HepG2 (cell line): ENCODE measurements around the gene MNT. TPM values are rescaled to one million over a fixed set of nuclear protein-coding genes. Genes with fewer than 3 reads are reported as not detected.
A peak's percentile ranks its signal among the peaks of the same experiment; 100 is the strongest.

ENCODE experiments used
- NR2F2 ChIP-seq: IDR thresholded peaks from 2 replicates; pipeline ENCODE4 v1.6.1; 2012; ENCODE audit warnings: low read depth, inconsistent platforms, borderline replicate concordance
- NR2F6 ChIP-seq, 2 experiments: IDR thresholded peaks; 2 replicates each; pipeline ENCODE4 v1.6.1; 2016; ENCODE audit warnings: antibody characterized with exemption in 1 of 2, mild to moderate bottlenecking in 1 of 2
- RAD21 ChIP-seq: fragments of 450-650 bp; formaldehyde crosslinking; IDR thresholded peaks from 2 replicates; pipeline ENCODE4 v1.5.0; 2020; ENCODE audit warnings: mild to moderate bottlenecking
- RBFOX2 ChIP-seq: fragments of 200-400 bp; formaldehyde crosslinking; IDR thresholded peaks from 2 replicates; pipeline ENCODE4 v1.6.1; 2017; ENCODE audit warnings: low read depth, mild to moderate bottlenecking, low read length
- RBM39 ChIP-seq: fragments of 200-400 bp; formaldehyde crosslinking; IDR thresholded peaks from one replicate; pipeline ENCODE4 v1.6.1; 2018; ENCODE audit warnings: antibody characterized with exemption, mild to moderate bottlenecking, low read depth, low read length; ENCODE audit not compliant: poor library complexity, severe bottlenecking
- SATB2 ChIP-seq: sonication (generic); formaldehyde crosslinking; IDR thresholded peaks from 2 replicates; pipeline ENCODE4 v1.5.0; 2020; ENCODE audit warnings: missing genetic modification reagents
- SIX4 ChIP-seq: sonication (generic); formaldehyde crosslinking; IDR thresholded peaks from 2 replicates; pipeline ENCODE4 v1.4.0; 2020; ENCODE audit warnings: missing genetic modification reagents
- SKI ChIP-seq: fragments of 450-650 bp; IDR thresholded peaks from one replicate; pipeline ENCODE4 v1.6.1; 2018; ENCODE audit warnings: mild to moderate bottlenecking; ENCODE audit not compliant: partially characterized antibody
- ZC3H4 ChIP-seq: sonication (generic); formaldehyde crosslinking; IDR thresholded peaks from 2 replicates; pipeline ENCODE4 v1.4.0; 2020; ENCODE audit warnings: missing genetic modification reagents, borderline replicate concordance
- ZFP90 ChIP-seq: sonication (generic); formaldehyde crosslinking; IDR thresholded peaks from 2 replicates; pipeline ENCODE4 v1.8.0; 2022; ENCODE audit warnings: missing genetic modification reagents, mild to moderate bottlenecking, inconsistent platforms, borderline replicate concordance
- ZMYM2 ChIP-seq: sonication (generic); formaldehyde crosslinking; IDR thresholded peaks from 2 replicates; pipeline ENCODE4 v1.8.0; 2022; ENCODE audit warnings: mild to moderate bottlenecking, missing genetic modification reagents
- ZNF329 ChIP-seq: sonication (generic); formaldehyde crosslinking; IDR thresholded peaks from 2 replicates; pipeline ENCODE4 v1.9.0; 2021; ENCODE audit warnings: low read depth, mild to moderate bottlenecking, missing genetic modification reagents
- ZNF331 ChIP-seq: sonication (generic); formaldehyde crosslinking; IDR thresholded peaks from 2 replicates; pipeline ENCODE4 v1.4.0; 2020; ENCODE audit warnings: missing genetic modification reagents
- ZNF569 ChIP-seq: sonication (generic); formaldehyde crosslinking; IDR thresholded peaks from 2 replicates; pipeline ENCODE4 v1.5.0; 2020; ENCODE audit warnings: mild to moderate bottlenecking, missing genetic modification reagents, moderate library complexity, borderline replicate concordance
- ZNF83 ChIP-seq: sonication (generic); formaldehyde crosslinking; IDR thresholded peaks from 2 replicates; pipeline ENCODE4 v1.4.0; 2020; ENCODE audit warnings: missing genetic modification reagents, mild to moderate bottlenecking, borderline replicate concordance
- polyA plus RNA-seq, 8 experiments: library from polyadenylated mRNA; depleted of rRNA in 3 of 8; stranded (reverse) in 7 of 8; unstranded in 1 of 8; fragments of >200 nt; fragmentation: Illumina TruSeq in 4 of 8; extraction: Trizol in 4 of 8; gene quantifications; 2 replicates each; pipeline versions ENCODE4 v1.2.1 to v1.2.3, GENCODE V29; 2011 to 2016; ENCODE audit warnings: low read depth in 4 of 8, missing spikeins in 1 of 8, mixed read lengths in 1 of 8; ENCODE audit not compliant: insufficient read depth in 1 of 8
- total RNA-seq, 5 experiments: library from RNA; depleted of rRNA; stranded (reverse); fragments of >200 nt; fragmentation: Illumina TruSeq; extraction: Trizol; gene quantifications; 2 replicates each; pipeline ENCODE4 v1.2.3, GENCODE V29; 2016; ENCODE audit warnings: low read depth in 1 of 5
- TF ChIP-seq, protein P1 (sequence below): sonication (generic); formaldehyde crosslinking; IDR thresholded peaks from 2 replicates; pipeline ENCODE4 v1.4.0; 2020; ENCODE audit warnings: low read depth, mild to moderate bottlenecking, missing genetic modification reagents
- TF ChIP-seq, protein P2 (sequence below): IDR thresholded peaks from 2 replicates; pipeline ENCODE4 v1.6.1; 2012; ENCODE audit warnings: low read length, improper control_type of control experiment
- TF ChIP-seq, protein P3 (sequence below): sonication (generic); formaldehyde crosslinking; IDR thresholded peaks from 2 replicates; pipeline ENCODE4 v1.4.0; 2020; ENCODE audit warnings: mild to moderate bottlenecking, missing genetic modification reagents, borderline replicate concordance
- TF ChIP-seq, protein P4 (sequence below): sonication (generic); formaldehyde crosslinking; IDR thresholded peaks from 2 replicates; pipeline ENCODE4 v1.5.0; 2020; ENCODE audit warnings: missing genetic modification reagents
- TF ChIP-seq, protein P5 (sequence below): sonication (generic); formaldehyde crosslinking; IDR thresholded peaks from 2 replicates; pipeline ENCODE4 v1.8.0; 2022; ENCODE audit warnings: mild to moderate bottlenecking, missing genetic modification reagents, moderate library complexity

Gene MNT
- total and polyA plus RNA-seq, 2 of the 13 experiments (the other 11 are each of a cell fraction or from before 2014, with no cell fraction given): 2.1 to 3.5 TPM

DNA sequence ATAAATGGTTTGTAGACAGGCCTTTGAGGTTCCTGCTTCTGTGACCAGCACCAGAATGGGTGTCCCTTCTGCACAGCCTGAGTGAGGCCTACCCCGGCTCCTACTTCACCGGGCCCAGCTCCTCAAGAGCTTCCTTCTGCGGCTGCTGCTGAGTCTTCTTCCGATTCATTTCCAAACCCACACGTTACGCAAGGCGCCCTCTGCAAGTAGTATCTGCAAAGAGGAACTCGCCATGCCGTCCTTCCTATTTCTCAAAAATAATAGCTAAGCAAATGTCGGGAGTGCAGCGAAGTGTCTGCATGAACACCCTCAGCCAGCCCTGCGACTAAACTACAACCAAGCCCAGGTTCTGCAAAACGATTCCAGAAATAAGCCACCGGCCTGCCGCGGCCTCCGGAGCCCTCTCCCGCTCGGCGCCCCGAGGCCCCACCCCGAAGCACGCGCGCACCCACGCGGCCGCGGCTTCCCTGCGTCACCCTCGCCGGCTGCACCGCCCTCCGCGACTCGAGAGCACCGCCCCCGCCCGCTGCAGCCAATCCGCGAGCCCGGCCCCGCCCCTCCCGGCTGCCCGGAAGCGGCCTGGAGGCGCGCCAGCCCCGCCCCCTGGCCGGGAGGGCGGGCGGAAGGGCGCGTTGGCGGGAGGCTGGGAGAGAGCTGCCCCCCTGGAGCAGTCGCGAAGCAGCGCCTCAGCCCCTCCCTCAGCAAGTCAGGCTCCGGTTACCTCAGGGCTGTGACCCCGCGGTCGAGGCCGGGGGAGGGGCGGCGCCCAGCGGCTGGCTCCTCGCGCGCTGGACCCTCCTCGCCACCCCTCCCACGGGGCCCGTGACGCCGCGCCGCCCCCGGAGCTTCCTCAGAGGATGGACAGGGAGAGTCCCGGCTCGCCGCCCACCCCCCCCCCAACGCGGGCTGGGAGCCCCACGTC lies 8.3 kb downstream of the MNT start (continued):
- TF ChIP-seq ZFP90 (CRISPR knock-in tag) (no peak), NR2F6 (IDR thresholded peaks at IDR 0.05) (no peak), NR2F6 (CRISPR knock-in tag; IDR thresholded peaks at IDR 0.05) (peak; percentile 58; the same call in 1 of the 2 replicates), ZC3H4 (CRISPR knock-in tag) (no peak), SKI (peak; percentile 32), ZNF569 (CRISPR knock-in tag) (no peak), ZNF331 (CRISPR knock-in tag) (no peak), SIX4 (CRISPR knock-in tag) (peak; percentile 38; the same call in 1 of the 2 replicates), SATB2 (CRISPR knock-in tag) (no peak), ZNF83 (CRISPR knock-in tag) (no peak), ZMYM2 (CRISPR knock-in tag) (no peak), RBFOX2 (0 out of 2 replicates have a peak, but pooled peaks have one; percentile 13), NR2F2 (no peak), RBM39 (no peak), RAD21 (CRISPR knock-in tag) (no peak; the same call in 1 of the 2 replicates), ZNF329 (CRISPR knock-in tag) (no peak)
- TF ChIP-seq, protein P1, sequence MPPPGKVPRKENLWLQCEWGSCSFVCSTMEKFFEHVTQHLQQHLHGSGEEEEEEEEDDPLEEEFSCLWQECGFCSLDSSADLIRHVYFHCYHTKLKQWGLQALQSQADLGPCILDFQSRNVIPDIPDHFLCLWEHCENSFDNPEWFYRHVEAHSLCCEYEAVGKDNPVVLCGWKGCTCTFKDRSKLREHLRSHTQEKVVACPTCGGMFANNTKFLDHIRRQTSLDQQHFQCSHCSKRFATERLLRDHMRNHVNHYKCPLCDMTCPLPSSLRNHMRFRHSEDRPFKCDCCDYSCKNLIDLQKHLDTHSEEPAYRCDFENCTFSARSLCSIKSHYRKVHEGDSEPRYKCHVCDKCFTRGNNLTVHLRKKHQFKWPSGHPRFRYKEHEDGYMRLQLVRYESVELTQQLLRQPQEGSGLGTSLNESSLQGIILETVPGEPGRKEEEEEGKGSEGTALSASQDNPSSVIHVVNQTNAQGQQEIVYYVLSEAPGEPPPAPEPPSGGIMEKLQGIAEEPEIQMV (CRISPR knock-in tag): no peak
- TF ChIP-seq, protein P2, sequence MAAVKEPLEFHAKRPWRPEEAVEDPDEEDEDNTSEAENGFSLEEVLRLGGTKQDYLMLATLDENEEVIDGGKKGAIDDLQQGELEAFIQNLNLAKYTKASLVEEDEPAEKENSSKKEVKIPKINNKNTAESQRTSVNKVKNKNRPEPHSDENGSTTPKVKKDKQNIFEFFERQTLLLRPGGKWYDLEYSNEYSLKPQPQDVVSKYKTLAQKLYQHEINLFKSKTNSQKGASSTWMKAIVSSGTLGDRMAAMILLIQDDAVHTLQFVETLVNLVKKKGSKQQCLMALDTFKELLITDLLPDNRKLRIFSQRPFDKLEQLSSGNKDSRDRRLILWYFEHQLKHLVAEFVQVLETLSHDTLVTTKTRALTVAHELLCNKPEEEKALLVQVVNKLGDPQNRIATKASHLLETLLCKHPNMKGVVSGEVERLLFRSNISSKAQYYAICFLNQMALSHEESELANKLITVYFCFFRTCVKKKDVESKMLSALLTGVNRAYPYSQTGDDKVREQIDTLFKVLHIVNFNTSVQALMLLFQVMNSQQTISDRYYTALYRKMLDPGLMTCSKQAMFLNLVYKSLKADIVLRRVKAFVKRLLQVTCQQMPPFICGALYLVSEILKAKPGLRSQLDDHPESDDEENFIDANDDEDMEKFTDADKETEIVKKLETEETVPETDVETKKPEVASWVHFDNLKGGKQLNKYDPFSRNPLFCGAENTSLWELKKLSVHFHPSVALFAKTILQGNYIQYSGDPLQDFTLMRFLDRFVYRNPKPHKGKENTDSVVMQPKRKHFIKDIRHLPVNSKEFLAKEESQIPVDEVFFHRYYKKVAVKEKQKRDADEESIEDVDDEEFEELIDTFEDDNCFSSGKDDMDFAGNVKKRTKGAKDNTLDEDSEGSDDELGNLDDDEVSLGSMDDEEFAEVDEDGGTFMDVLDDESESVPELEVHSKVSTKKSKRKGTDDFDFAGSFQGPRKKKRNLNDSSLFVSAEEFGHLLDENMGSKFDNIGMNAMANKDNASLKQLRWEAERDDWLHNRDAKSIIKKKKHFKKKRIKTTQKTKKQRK: no peak
- TF ChIP-seq, protein P3, sequence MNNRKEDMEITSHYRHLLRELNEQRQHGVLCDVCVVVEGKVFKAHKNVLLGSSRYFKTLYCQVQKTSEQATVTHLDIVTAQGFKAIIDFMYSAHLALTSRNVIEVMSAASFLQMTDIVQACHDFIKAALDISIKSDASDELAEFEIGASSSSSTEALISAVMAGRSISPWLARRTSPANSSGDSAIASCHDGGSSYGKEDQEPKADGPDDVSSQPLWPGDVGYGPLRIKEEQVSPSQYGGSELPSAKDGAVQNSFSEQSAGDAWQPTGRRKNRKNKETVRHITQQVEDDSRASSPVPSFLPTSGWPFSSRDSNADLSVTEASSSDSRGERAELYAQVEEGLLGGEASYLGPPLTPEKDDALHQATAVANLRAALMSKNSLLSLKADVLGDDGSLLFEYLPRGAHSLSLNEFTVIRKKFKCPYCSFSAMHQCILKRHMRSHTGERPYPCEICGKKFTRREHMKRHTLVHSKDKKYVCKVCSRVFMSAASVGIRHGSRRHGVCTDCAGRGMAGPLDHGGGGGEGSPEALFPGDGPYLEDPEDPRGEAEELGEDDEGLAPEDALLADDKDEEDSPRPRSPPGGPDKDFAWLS: no peak
- TF ChIP-seq, protein P4, sequence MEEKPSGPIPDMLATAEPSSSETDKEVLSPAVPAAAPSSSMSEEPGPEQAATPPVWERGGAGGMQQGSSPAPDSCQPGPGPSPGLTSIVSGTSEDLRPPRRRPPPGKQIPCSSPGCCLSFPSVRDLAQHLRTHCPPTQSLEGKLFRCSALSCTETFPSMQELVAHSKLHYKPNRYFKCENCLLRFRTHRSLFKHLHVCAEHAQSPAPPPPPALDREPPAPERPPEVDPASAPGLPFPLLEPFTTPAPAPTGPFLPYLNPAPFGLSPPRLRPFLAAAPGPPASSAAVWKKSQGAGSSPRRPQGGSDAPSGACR: no peak
- TF ChIP-seq, protein P5, sequence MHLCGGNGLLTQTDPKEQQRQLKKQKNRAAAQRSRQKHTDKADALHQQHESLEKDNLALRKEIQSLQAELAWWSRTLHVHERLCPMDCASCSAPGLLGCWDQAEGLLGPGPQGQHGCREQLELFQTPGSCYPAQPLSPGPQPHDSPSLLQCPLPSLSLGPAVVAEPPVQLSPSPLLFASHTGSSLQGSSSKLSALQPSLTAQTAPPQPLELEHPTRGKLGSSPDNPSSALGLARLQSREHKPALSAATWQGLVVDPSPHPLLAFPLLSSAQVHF (CRISPR knock-in tag): no peak
